H9 (cell line): Measurements from ENCODE around the gene F2RL3. TPM values are rescaled to one million over a fixed set of nuclear protein-coding genes. Genes with fewer than 3 reads are reported as not detected.

Experiments used
- DNase-seq: peaks from one replicate; pipeline ENCODE4 v3.0.0-alpha.2; 2017
- H2AFZ ChIP-seq: one replicate; pipeline ENCODE4 v1.6.1; 2013; ENCODE audit warnings: mild to moderate bottlenecking, low read length, control low read depth, moderate library complexity
- H2AK5ac ChIP-seq: 2 replicates; pipeline ENCODE4 v1.6.1; 2013; ENCODE audit warnings: low read length, control low read depth, mixed read lengths; ENCODE audit not compliant: insufficient read length
- H2BK120ac ChIP-seq: one replicate; pipeline ENCODE4 v1.6.1; 2013; ENCODE audit warnings: low read depth, mild to moderate bottlenecking, low read length, control low read depth, inconsistent platforms; ENCODE audit not compliant: poor library complexity, severe bottlenecking
- H2BK12ac ChIP-seq: 2 replicates; pipeline ENCODE4 v1.6.1; 2013; ENCODE audit warnings: low read length, control low read depth, mixed read lengths, low read depth; ENCODE audit not compliant: insufficient read length
- H2BK15ac ChIP-seq: 2 replicates; pipeline ENCODE4 v1.6.1; 2013; ENCODE audit warnings: low read depth, low read length, control low read depth
- H2BK20ac ChIP-seq: one replicate; pipeline ENCODE4 v1.6.1; 2013; ENCODE audit warnings: low read depth, mild to moderate bottlenecking, low read length, control low read depth, inconsistent platforms; ENCODE audit not compliant: poor library complexity, severe bottlenecking
- H2BK5ac ChIP-seq: 2 replicates; pipeline ENCODE4 v1.6.1; 2013; ENCODE audit warnings: low read length, control low read depth, mixed read lengths; ENCODE audit not compliant: insufficient read length
- H3K14ac ChIP-seq: 2 replicates; pipeline ENCODE4 v1.6.1; 2013; ENCODE audit warnings: low read length, control low read depth; ENCODE audit not compliant: insufficient read depth
- H3K18ac ChIP-seq: 2 replicates; pipeline ENCODE4 v1.6.1; 2013; ENCODE audit warnings: low read depth, mild to moderate bottlenecking, mixed read lengths, low read length, control low read depth; ENCODE audit not compliant: insufficient read length
- H3K23ac ChIP-seq: 2 replicates; pipeline ENCODE4 v1.6.1; 2013; ENCODE audit warnings: low read length, control low read depth, mixed read lengths, low read depth; ENCODE audit not compliant: insufficient read length
- H3K23me2 ChIP-seq: 2 replicates; pipeline ENCODE4 v1.6.1; 2013; ENCODE audit warnings: low read depth, mild to moderate bottlenecking, mixed read lengths, low read length, control low read depth; ENCODE audit not compliant: insufficient read length, poor library complexity, severe bottlenecking
- H3K27ac ChIP-seq: 2 replicates; pipeline ENCODE4 v1.5.1; 2013; ENCODE audit warnings: low read length, control low read depth, mixed read lengths, low read depth; ENCODE audit not compliant: insufficient read length
- H3K27me3 ChIP-seq: 2 replicates; pipeline ENCODE4 v1.6.1; 2013; ENCODE audit warnings: low read length, control low read depth, inconsistent platforms; ENCODE audit not compliant: insufficient read depth
- H3K4ac ChIP-seq: 2 replicates; pipeline ENCODE4 v1.6.1; 2013; ENCODE audit warnings: low read depth, mild to moderate bottlenecking, control low read depth, inconsistent platforms, low read length, moderate library complexity
- H3K4me1 ChIP-seq: 2 replicates; pipeline ENCODE4 v1.6.1; 2013; ENCODE audit warnings: low read length, control low read depth, inconsistent platforms; ENCODE audit not compliant: insufficient read depth
- H3K4me2 ChIP-seq: 2 replicates; pipeline ENCODE4 v1.6.1; 2013; ENCODE audit warnings: low read length, control low read depth, mixed read lengths; ENCODE audit not compliant: insufficient read length, insufficient read depth
- H3K56ac ChIP-seq: 2 replicates; pipeline ENCODE4 v1.6.1; 2013; ENCODE audit warnings: low read depth, mild to moderate bottlenecking, mixed read lengths, low read length, control low read depth; ENCODE audit not compliant: insufficient read length
- H3K79me1 ChIP-seq: 2 replicates; pipeline ENCODE4 v1.6.1; 2013; ENCODE audit warnings: low read depth, mild to moderate bottlenecking, moderate library complexity, low read length, control low read depth, inconsistent platforms; ENCODE audit not compliant: insufficient read depth, poor library complexity, severe bottlenecking
- H3K79me2 ChIP-seq: 2 replicates; pipeline ENCODE4 v1.6.1; 2013; ENCODE audit warnings: low read length, control low read depth, inconsistent platforms; ENCODE audit not compliant: insufficient read depth
- H3K9ac ChIP-seq: 2 replicates; pipeline ENCODE4 v1.6.1; 2013; ENCODE audit warnings: low read length, control low read depth, mixed read lengths; ENCODE audit not compliant: insufficient read length; ENCODE audit errors: extremely low read depth
- H3K9me3 ChIP-seq: one replicate; pipeline ENCODE4 v1.6.1; 2013; ENCODE audit warnings: low read depth, low read length, inconsistent platforms; ENCODE audit not compliant: control insufficient read depth
- H3T11ph ChIP-seq: one replicate; pipeline ENCODE4 v1.6.1; 2013; ENCODE audit warnings: mild to moderate bottlenecking, low read length, control low read depth, inconsistent platforms
- H4K20me1 ChIP-seq: one replicate; pipeline ENCODE4 v1.6.1; 2013; ENCODE audit not compliant: control insufficient read depth, insufficient read length, insufficient read depth
- H4K5ac ChIP-seq: 2 replicates; pipeline ENCODE4 v1.6.1; 2013; ENCODE audit warnings: low read depth, mild to moderate bottlenecking, mixed read lengths, low read length, control low read depth; ENCODE audit not compliant: insufficient read length
- H4K8ac ChIP-seq: replicated peaks from 2 replicates; pipeline ENCODE4 v1.6.1; 2013; ENCODE audit warnings: low read length, control low read depth, mixed read lengths, low read depth; ENCODE audit not compliant: insufficient read length
- H4K91ac ChIP-seq: 2 replicates; pipeline ENCODE4 v1.6.1; 2013; ENCODE audit warnings: low read depth, mild to moderate bottlenecking, moderate library complexity, mixed read lengths, low read length, control low read depth; ENCODE audit not compliant: insufficient read length
- H3K27ac Mint-ChIP-seq, 3 experiments: 2 replicates in 2 of 3; 3 replicates in 1 of 3; pipeline ENCODE4 v1.8.0; 2020 to 2021; ENCODE audit warnings: mixed read lengths in 3 of 3, mild to moderate bottlenecking in 1 of 3, moderate library complexity in 1 of 3
- H3K27me3 Mint-ChIP-seq: 2 replicates; pipeline ENCODE4 v1.8.0; 2021; ENCODE audit warnings: low read depth, mild to moderate bottlenecking, moderate library complexity, mixed read lengths
- H3K36me3 Mint-ChIP-seq, 3 experiments: 2 replicates in 2 of 3; 3 replicates in 1 of 3; pipeline ENCODE4 v1.8.0; 2020 to 2021; ENCODE audit warnings: low read depth in 3 of 3, mixed read lengths in 3 of 3; ENCODE audit not compliant: insufficient read depth in 1 of 3
- H3K4me1 Mint-ChIP-seq, 2 experiments: 2 replicates each; pipeline ENCODE4 v1.8.0; 2020; ENCODE audit warnings: mixed read lengths in 2 of 2
- H3K4me3 Mint-ChIP-seq, 2 experiments: 2 replicates in 1 of 2; 3 replicates in 1 of 2; pipeline ENCODE4 v1.8.0; 2020 to 2021; ENCODE audit warnings: mild to moderate bottlenecking in 2 of 2, mixed read lengths in 2 of 2, moderate library complexity in 1 of 2
- H3K9me3 Mint-ChIP-seq, 2 experiments: 2 replicates in 1 of 2; 3 replicates in 1 of 2; pipeline ENCODE4 v1.8.0; 2020; ENCODE audit warnings: mild to moderate bottlenecking in 2 of 2, mixed read lengths in 2 of 2, moderate library complexity in 1 of 2
- CTCF ChIP-seq: fragments of 200-600 bp; sonication (generic); conservative IDR thresholded peaks from 3 replicates; pipeline ENCODE4 v1.8.0; 2021; ENCODE audit warnings: antibody characterized with exemption, mild to moderate bottlenecking
- WGBS: extraction: QIAGEN DNeasy Blood & Tissue Kit; methylation state at CpG from one replicate; pipeline ENCODE4 v1.1.7; 2013; ENCODE audit warnings: missing lambda C conversion rate, low lambda C conversion rate, mixed read lengths; ENCODE audit not compliant: insufficient read length; ENCODE audit errors: extremely low coverage; 5-methylcytosine and 5-hydroxymethylcytosine counted together
- total RNA-seq: library from RNA; stranded (reverse); gene quantifications from 2 replicates; pipeline ENCODE4 v1.2.1, GENCODE V29; 2021

The F2RL3 gene
- total RNA-seq, 1 experiment from 2014 or later: not detected

DNA sequence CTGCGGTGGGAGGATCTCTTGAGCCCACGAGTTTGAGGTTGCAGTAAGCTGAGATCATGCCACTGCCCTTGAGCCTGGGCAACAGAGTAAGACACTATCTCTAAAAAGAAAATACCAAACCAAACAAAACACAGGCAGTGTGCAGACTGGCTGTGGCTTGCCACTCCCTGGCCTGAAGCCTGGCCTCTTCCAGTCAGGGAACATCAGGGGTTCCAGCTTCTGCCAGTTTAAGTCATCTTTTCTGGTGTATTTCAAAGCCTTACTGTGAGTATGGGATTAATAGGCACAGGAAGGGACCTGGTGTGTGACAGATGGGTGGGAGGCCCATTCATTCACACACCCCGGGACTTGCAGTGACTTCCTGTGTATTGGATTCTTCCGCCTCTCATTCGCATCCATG, 27.0 kb upstream of the F2RL3 start:
- H4K20me1 ChIP-seq: no peaks in the 10 kb centered on the region
- no peak overlapping the region for H2BK12ac ChIP-seq
- no peak for DNase-seq
- no peaks in the 10 kb centered on the region for H3K4me1 Mint-ChIP-seq
- no peak overlapping the region for H3K27ac ChIP-seq
- no peaks in the 10 kb centered on the region for H3K27me3 ChIP-seq
- H3K79me1 ChIP-seq: no peaks in the 10 kb centered on the region
- H2AK5ac ChIP-seq: no peak overlapping the region
- no peak overlapping the region for H2BK15ac ChIP-seq
- WGBS: no CpG with 5 or more reads among the region's 5 CpGs
- no peak overlapping the region for H3K56ac ChIP-seq
- no peak overlapping the region for H2AFZ ChIP-seq
- no peaks in the 10 kb centered on the region for H3K4me1 ChIP-seq
- H3K9me3 ChIP-seq: no peaks in the 10 kb centered on the region
- no peak overlapping the region for H3K4me3 Mint-ChIP-seq
- H4K8ac ChIP-seq: no peak overlapping the region
- H2BK20ac ChIP-seq: no peak overlapping the region
- H3K4ac ChIP-seq: no peak overlapping the region
- no peak overlapping the region for H4K91ac ChIP-seq
- no peak overlapping the region for H2BK5ac ChIP-seq
- no peak overlapping the region for H3T11ph ChIP-seq
- TF ChIP-seq CTCF: no peak
- H4K5ac ChIP-seq: no peak overlapping the region
- peak overlapping the region in 1 of 3 experiments; percentile 36; a peak in 1 of 7 replicates for H3K27ac Mint-ChIP-seq
- no peak overlapping the region for H3K9ac ChIP-seq
- peaks cover 21 to 56% (median 53%) of the 10 kb centered on the region in 3 experiments; a peak in 6 of 7 replicates for H3K36me3 Mint-ChIP-seq
- no peak overlapping the region for H3K14ac ChIP-seq
- no peak overlapping the region for H3K23ac ChIP-seq
- no peak overlapping the region for H3K4me2 ChIP-seq
- no peaks in the 10 kb centered on the region for H3K27me3 Mint-ChIP-seq
- H3K9me3 Mint-ChIP-seq: no peaks in the 10 kb centered on the region
- H2BK120ac ChIP-seq: no peak overlapping the region
- no peaks in the 10 kb centered on the region for H3K79me2 ChIP-seq
- H3K18ac ChIP-seq: no peak overlapping the region
- no peaks in the 10 kb centered on the region for H3K23me2 ChIP-seq
